Heart left ventricle (tissue), 13 donors: ENCODE measurements around the gene SWT1.
A peak's percentile ranks its signal among the peaks of the same experiment; 100 is the strongest.

Source experiments
- CTCF ChIP-seq, 12 donors: fragments of 200-600 bp; sonication (generic) in 4 of 12; IDR thresholded peaks; one replicate each; pipeline versions ENCODE4 v1.5.0 to v1.8.0; 2018 to 2022; ENCODE audit warnings: antibody characterized with exemption in 12 of 12, mild to moderate bottlenecking in 5 of 12
- POLR2A ChIP-seq, 2 donors: fragments of 450-650 bp; IDR thresholded peaks; one replicate each; pipeline ENCODE4 v1.6.1; 2017; ENCODE audit warnings: antibody characterized with exemption in 2 of 2, mild to moderate bottlenecking in 2 of 2, moderate library complexity in 2 of 2
- donor health status: ischemic (EF 13 %, LVEDD 7.1; RV severe dilation, severe dysfunction).
- donor health status: DM: no; HTN: yes; CAD: no.
- donor health status: DM: no; HTN: no; CAD: no.
- donor health status: ischemic (EF 25% LVEDD 6.9; RV normal size, moderate dysfunction).
- donor health status: ischemic (EF 25% LVEDD 5.7; RV mildly dilated, moderate dysfunction).
- donor health status: ischemic (EF 35%, LVEDD 5.7; RV mildly dilated, moderate dysfunction).
- donor health status: nonischemic (EF 11% LVEDD 7.7; RV severe dilation, severe dysfunction).
- donor health status: DM: yes; HTN: yes; CAD: no.
- donor health status: PGD.
- donor health status: ischemic (EF 29% LVEDD 5.4; RV normal size, mild dysfunction).
- donor health status: nonischemic (EF 23%, LVEDD 6.1; RV moderate dilation, normal function).

- peak in 3 of 12 donors; percentile 10 to 37 (median 12) for TF ChIP-seq CTCF (IDR thresholded peaks at IDR 0.05)
- peak; percentile 87 to 97 for TF ChIP-seq POLR2A (IDR thresholded peaks at IDR 0.05)
Measured at GRCh38 chr1:185317034-185317885, 160.3 kb downstream of the SWT1 start, which contains the start of gene IVNS1ABP.
